Measurements from ENCODE around the gene VAV2. TPM values are rescaled to one million over a fixed set of nuclear protein-coding genes. Genes with fewer than 3 reads are reported as not detected.

VAV2 gene
- total and polyA plus RNA-seq, 7 donors, result 3.8 to 23.3 (median 7.2) TPM

DNA sequence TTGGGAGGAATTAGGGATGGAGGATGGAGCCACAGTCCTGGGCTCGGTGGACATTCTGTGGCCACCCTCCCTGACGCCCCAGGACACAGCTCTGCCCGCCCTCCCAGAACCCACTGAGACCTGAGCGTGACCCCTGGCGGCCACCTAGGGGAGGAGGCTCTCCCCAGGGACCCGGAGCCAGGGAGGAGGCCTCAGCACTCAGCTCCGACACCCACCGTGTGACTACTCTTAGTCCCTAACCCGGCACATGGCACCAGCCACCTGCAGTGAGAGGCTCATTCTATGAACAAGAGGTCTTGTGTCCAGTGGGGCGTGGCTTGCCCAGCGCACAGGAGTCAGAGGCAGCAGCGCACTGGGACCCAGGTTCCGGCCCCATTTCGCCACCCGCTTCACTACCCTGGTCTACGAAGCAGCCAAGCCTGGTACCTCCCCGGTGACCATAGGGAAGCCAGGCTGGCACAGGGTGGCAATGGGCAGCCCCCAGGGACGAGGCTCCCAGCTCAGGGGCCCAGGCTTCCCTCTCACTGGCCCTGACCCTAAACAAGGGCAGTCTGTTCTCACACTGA, 264.2 kb downstream of the VAV2 start:
- Histone ChIP-seq H3K9me3 (no peaks in the 10 kb centered on the region), H3K4me1 (no peaks in the 10 kb centered on the region), H3K36me3 (no peaks in the 10 kb centered on the region), H3K27ac (no peak overlapping the region), H3K27me3 (no peaks in the 10 kb centered on the region), H3K4me3 (no peak overlapping the region)
- WGBS, 2 donors, result 80 to 88% methylated on average over 18 of the region's 18 CpGs
- no peak for TF ChIP-seq EP300 (IDR thresholded peaks at IDR 0.05)
- no peak for TF ChIP-seq POLR2A (IDR thresholded peaks at IDR 0.05)
- TF ChIP-seq POLR2AphosphoS5 (IDR thresholded peaks at IDR 0.05), result no peak
- no peak for TF ChIP-seq CTCF (IDR thresholded peaks at IDR 0.05)
- DNase-seq, result peak; percentile 59
- intact Hi-C loops (cut with DNase I), result no loop called here

- H3K36me3 ChIP-seq, result no peaks in the 10 kb centered on the region
- WGBS, 2 donors, result 41 to 56% methylated on average over 10 of the region's 10 CpGs
- H3K4me3 ChIP-seq, result no peak overlapping the region
- no peaks in the 10 kb centered on the region for H3K4me1 ChIP-seq
- H3K27me3 ChIP-seq, result no peaks in the 10 kb centered on the region
- no peak overlapping the region for H3K27ac ChIP-seq
- peak; percentile 40 for DNase-seq
- TF ChIP-seq POLR2A (IDR thresholded peaks at IDR 0.05) (no peak), CTCF (IDR thresholded peaks at IDR 0.05) (no peak), EP300 (IDR thresholded peaks at IDR 0.05) (no peak), POLR2AphosphoS5 (IDR thresholded peaks at IDR 0.05) (no peak)
- intact Hi-C loops (cut with DNase I), result no loop called here
- no peaks in the 10 kb centered on the region for H3K9me3 ChIP-seq
These were observed 264.7 kb downstream of the VAV2 start for GRCh38 chr9:133727277-133727875.

DNA sequence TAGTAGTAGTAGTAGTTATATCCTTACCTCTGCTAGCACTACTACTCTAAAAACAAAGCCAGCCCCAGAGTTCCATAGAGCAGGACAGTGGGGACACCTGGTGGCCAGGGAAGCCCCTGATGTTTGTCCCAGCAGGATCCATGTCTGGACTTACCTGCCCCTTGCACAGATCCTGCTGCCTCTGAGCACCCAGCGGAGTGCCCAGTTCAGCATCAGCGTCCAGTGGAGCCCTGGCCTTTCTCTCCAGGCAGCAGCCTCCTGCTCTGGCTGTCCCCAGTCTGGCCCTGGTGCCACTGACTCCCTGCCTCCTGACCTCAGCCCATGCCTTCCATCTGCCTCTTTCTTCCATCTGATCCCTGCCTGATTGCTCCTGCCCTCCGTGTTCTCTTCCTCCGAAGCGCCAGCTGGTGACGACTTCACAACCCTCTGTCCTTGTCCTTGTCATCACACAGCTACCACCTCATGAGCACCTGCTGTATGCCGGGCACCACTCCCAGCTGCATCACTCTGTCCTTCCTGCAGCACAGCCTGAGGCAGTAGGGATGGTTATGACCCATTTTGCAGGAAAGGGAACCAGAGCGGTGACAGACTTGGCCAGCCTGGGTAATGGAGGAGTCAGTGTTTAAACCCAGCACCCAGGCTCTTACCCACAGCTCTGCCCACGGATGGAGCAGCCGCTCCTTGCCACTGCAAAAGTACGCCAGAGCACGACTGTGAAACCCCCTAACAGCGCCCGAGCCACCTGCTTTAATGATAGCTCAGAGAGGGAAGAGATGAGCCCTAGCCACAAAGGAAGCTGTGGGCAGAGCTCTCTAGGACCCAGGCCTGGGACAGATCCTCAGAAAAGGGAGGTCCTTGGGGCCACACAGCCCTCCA, 265.5 kb downstream of the VAV2 start:
- Histone ChIP-seq H3K36me3 (no peaks in the 10 kb centered on the region), H3K27me3 (no peaks in the 10 kb centered on the region), H3K4me1 (no peaks in the 10 kb centered on the region), H3K4me3 (no peak overlapping the region), H3K27ac (no peak overlapping the region), H3K9me3 (no peaks in the 10 kb centered on the region)
- 53 to 57% methylated on average over 14 of the region's 14 CpGs for WGBS, 2 donors
- DNase-seq, result peak; percentile 74
- no peak for TF ChIP-seq POLR2A (IDR thresholded peaks at IDR 0.05)
- TF ChIP-seq CTCF (IDR thresholded peaks at IDR 0.05), result peak; percentile 24 to 43 (median 38)
- TF ChIP-seq POLR2AphosphoS5 (IDR thresholded peaks at IDR 0.05), result no peak
- no peak for TF ChIP-seq EP300 (IDR thresholded peaks at IDR 0.05)
- intact Hi-C loops (cut with DNase I), result loop anchor here (1.0 kb wide), 1 partner anchor 193 kb away; no protein-coding TSS in a partner anchor

DNA sequence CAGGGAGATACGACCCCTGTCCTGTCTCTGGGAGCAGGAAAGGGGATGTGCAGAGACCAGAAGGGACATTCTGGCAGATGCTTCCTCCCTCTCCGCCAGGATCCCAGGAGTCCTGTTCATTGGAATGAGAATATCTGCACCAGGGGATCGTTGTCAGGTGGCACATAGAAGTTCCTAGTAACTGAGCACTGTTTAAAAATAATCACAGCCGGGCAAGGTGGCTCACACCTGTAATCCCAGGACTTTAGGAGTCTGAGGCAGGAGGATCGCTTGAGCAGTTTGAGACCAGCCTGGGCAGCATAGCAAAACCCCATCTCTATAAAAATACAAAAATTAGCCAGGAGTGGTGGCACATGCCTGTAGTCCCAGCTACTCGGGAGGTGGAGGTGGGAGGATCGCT, 266.2 kb downstream of the VAV2 start:
- WGBS, 2 donors, result 56 to 76% methylated on average over 7 of the region's 7 CpGs
- H3K27ac ChIP-seq, result no peak overlapping the region
- H3K9me3 ChIP-seq, result no peaks in the 10 kb centered on the region
- no peak overlapping the region for H3K4me3 ChIP-seq
- TF ChIP-seq POLR2AphosphoS5 (IDR thresholded peaks at IDR 0.05), result no peak
- TF ChIP-seq CTCF (IDR thresholded peaks at IDR 0.05), result no peak
- no peak for TF ChIP-seq EP300 (IDR thresholded peaks at IDR 0.05)
- no peak for TF ChIP-seq POLR2A (IDR thresholded peaks at IDR 0.05)
- intact Hi-C loops (cut with DNase I), result loop anchor here (1.0 kb wide), 1 partner anchor 193 kb away; no protein-coding TSS in a partner anchor
- H3K36me3 ChIP-seq, result no peaks in the 10 kb centered on the region
- H3K4me1 ChIP-seq, result no peaks in the 10 kb centered on the region
- no peaks in the 10 kb centered on the region for H3K27me3 ChIP-seq
- peak; percentile 34 for DNase-seq

All from sigmoid colon (tissue), 7 donors.